Gastrocnemius medialis (tissue), 4 donors: ENCODE data around the gene MYH9. TPM values are rescaled to one million over a fixed set of nuclear protein-coding genes. Genes with fewer than 3 reads are reported as not detected.

Experiments used
- ATAC-seq, 2 donors: fragments of 150-250 bp; one replicate each; pipeline ENCODE4 v1.9.1; 2016
- DNase-seq, 2 donors: peaks; one replicate each; pipeline ENCODE4 v3.0.0-alpha.2; 2019
- H3K27ac ChIP-seq, 4 donors: fragments of 200-600 bp; sonication (generic); 1 replicate in 1 of 4; 2 replicates in 3 of 4; pipeline ENCODE4 v1.5.1; 2016 to 2018; ENCODE audit warnings: mild to moderate bottlenecking in 2 of 4, moderate library complexity in 1 of 4
- H3K27me3 ChIP-seq, 3 donors: fragments of 200-600 bp; sonication (generic) in 2 of 3; 1 replicate in 1 of 3; 2 replicates in 2 of 3; pipeline versions ENCODE4 v1.5.1 to v1.6.0; 2016 to 2019; ENCODE audit warnings: mild to moderate bottlenecking in 1 of 3, moderate library complexity in 1 of 3
- H3K36me3 ChIP-seq, 2 donors: fragments of 200-600 bp; sonication (generic) in 1 of 2; one replicate each; pipeline ENCODE4 v1.5.1; 2017 to 2018
- H3K4me1 ChIP-seq, 2 donors: fragments of 200-600 bp; sonication (generic) in 1 of 2; one replicate each; pipeline ENCODE4 v1.5.1; 2016 to 2017; ENCODE audit warnings: mild to moderate bottlenecking in 2 of 2
- H3K4me3 ChIP-seq, 4 donors: fragments of 200-600 bp; sonication (generic) in 3 of 4; 1 replicate in 1 of 4; 2 replicates in 3 of 4; pipeline ENCODE4 v1.5.1; 2016 to 2019; ENCODE audit warnings: mild to moderate bottlenecking in 2 of 4
- H3K9me3 ChIP-seq, 3 donors: fragments of 200-600 bp; sonication (generic) in 2 of 3; 1 replicate in 1 of 3; 2 replicates in 2 of 3; pipeline ENCODE4 v1.5.1; 2016 to 2019
- POLR2A ChIP-seq, 2 donors: fragments of 450-650 bp; IDR thresholded peaks; one replicate each; pipeline ENCODE4 v1.6.1; 2017; ENCODE audit warnings: antibody characterized with exemption in 2 of 2, mild to moderate bottlenecking in 2 of 2, moderate library complexity in 2 of 2
- in situ Hi-C, 4 donors: fragments of 200-750 bp; cut with MboI; loops; one replicate each; pipeline versions ENCODE4 v1.15.0 to v1.8.0; 2017; ENCODE audit warnings: low sequenced_read_pairs in 4 of 4
- intact Hi-C: fragments of 100-400 bp; cut with DNase I; formaldehyde crosslinking; loops from one replicate; pipeline ENCODE4 v1.15.1; 2023; ENCODE audit warnings: low total_unique reads
- total RNA-seq, 4 donors: library from RNA; depleted of rRNA; stranded (reverse); fragments of >200 nt; gene quantifications; one replicate each; pipeline versions ENCODE4 v1.1.0 to v1.2.3, GENCODE V29; 2016
- TF ChIP-seq, protein P1 (sequence below), 5 experiments: fragments of 450-650 bp in 3 of 5; fragments of 200-600 bp in 2 of 5; sonication (generic) in 2 of 5; IDR thresholded peaks in 4 of 5; conservative IDR thresholded peaks in 1 of 5; 1 replicate in 4 of 5; 2 replicates in 1 of 5; pipeline ENCODE4 v1.5.1; 2016 to 2019; ENCODE audit warnings: antibody characterized with exemption in 5 of 5, mild to moderate bottlenecking in 3 of 5, moderate library complexity in 3 of 5

The MYH9 gene
- total RNA-seq, 4 donors from 2014 or later, result 38.9 to 115 (median 104) TPM

DNA sequence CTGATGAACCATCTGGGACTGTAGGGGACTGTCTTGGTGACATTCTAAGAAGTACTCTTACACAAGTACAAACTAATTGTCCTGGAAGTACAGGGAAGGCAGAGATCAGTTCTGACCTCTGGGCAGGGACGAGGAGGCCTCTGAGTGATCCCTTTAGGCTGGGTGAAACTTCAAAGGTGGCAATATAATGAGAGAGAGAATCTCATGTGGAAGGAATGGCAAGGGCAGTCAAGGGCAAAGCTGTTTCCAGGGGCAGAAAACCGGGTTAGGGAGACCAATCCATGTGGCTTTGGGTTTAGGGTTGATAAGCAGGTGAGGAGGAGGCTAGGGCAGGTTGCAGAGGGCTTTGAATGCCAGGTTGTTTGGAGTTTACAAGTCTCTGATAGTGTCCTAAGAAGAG lies 21.3 kb upstream of the MYH9 start:
- DNase-seq, result no peak
- Histone ChIP-seq H3K9me3 (no peaks in the 10 kb centered on the region), H3K4me1 (peaks cover 7 to 14% of the 10 kb centered on the region in 2 donors), H3K27ac (peak overlapping the region in 2 of 4 donors; percentile 21 to 65), H3K36me3 (no peaks in the 10 kb centered on the region), H3K4me3 (no peak overlapping the region), H3K27me3 (no peaks in the 10 kb centered on the region)
- TF ChIP-seq, protein P1, sequence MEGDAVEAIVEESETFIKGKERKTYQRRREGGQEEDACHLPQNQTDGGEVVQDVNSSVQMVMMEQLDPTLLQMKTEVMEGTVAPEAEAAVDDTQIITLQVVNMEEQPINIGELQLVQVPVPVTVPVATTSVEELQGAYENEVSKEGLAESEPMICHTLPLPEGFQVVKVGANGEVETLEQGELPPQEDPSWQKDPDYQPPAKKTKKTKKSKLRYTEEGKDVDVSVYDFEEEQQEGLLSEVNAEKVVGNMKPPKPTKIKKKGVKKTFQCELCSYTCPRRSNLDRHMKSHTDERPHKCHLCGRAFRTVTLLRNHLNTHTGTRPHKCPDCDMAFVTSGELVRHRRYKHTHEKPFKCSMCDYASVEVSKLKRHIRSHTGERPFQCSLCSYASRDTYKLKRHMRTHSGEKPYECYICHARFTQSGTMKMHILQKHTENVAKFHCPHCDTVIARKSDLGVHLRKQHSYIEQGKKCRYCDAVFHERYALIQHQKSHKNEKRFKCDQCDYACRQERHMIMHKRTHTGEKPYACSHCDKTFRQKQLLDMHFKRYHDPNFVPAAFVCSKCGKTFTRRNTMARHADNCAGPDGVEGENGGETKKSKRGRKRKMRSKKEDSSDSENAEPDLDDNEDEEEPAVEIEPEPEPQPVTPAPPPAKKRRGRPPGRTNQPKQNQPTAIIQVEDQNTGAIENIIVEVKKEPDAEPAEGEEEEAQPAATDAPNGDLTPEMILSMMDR (IDR thresholded peaks at IDR 0.05 in 4 of 5, conservative IDR thresholded peaks at IDR 0.05 in 1 of 5), result no peak
- TF ChIP-seq POLR2A (IDR thresholded peaks at IDR 0.05), result no peak
- intact Hi-C loops (no loop called here), in situ Hi-C loops (no loop called here)
- ATAC-seq, result no peak

DNA sequence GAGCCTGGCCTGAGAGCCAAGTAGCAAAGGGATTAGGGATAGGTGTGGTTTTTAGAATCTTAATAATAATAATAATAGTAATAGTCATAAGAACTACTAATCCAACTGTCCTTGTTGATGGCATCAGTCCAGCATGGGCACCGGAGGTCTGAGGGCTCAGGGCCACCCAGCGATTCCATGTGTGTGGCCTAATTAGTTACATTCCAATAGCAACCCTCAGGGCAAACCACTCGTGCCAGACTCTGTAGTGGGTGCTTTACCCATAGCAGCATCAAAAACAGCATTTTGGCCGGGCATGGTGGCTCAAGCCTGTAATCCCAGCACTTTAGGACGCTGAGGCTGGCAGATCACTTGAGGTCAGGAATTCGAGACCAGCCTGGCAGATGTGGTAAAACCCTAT lies 19.0 kb upstream of the MYH9 start:
- Histone ChIP-seq H3K27ac (no peak overlapping the region), H3K36me3 (no peaks in the 10 kb centered on the region), H3K4me3 (no peak overlapping the region), H3K4me1 (peaks cover 7 to 14% of the 10 kb centered on the region in 2 donors), H3K9me3 (no peaks in the 10 kb centered on the region), H3K27me3 (no peaks in the 10 kb centered on the region)
- TF ChIP-seq POLR2A (IDR thresholded peaks at IDR 0.05), result no peak
- TF ChIP-seq, protein P1 (IDR thresholded peaks at IDR 0.05 in 4 of 5, conservative IDR thresholded peaks at IDR 0.05 in 1 of 5), result no peak
- ATAC-seq, result no peak
- in situ Hi-C loops, result no loop called here
- intact Hi-C loops, result no loop called here
- DNase-seq, result no peak

DNA sequence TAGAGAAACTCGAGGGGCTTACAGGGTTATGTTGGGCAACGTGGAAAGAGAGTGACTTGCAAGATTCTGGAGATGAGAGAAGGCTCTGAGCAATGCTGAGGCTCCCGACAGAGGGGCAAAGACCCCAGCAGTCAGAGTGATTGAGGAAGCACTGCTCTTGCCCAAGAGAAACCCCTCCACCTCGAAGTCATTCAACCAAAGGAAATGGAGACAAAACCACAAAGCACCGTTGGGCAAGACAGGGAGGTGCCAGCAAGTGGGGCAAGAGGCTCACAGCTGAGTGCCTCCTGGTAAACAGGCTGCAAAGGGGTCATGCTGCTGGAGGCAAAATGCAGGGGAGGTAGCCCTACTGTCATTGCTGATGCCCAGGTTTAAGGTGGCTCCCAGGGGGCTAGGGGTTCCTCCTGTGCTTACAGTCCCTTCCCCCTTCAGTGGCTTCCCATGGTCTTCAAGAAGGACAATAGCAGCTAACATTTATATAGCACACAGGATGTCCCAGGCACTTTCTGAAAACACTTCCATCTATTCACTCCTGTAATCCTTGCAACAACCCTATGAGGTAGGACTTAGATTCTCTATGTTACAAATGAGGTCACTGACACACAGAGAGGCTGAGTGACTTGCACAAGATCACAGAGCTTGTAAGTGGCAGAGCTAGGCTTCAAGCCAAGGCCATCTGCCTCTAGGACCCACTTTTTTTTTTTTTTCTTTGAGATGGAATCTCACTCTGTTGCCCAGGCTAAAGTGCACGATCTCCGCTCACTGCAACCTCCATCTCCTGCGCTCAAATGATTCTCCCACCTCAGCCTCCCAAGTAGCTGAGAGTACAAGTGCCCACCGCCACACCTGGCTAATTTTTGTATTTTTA lies 18.1 kb upstream of the MYH9 start:
- TF ChIP-seq, protein P1 (IDR thresholded peaks at IDR 0.05 in 4 of 5, conservative IDR thresholded peaks at IDR 0.05 in 1 of 5), result no peak
- no peak for TF ChIP-seq POLR2A (IDR thresholded peaks at IDR 0.05)
- Histone ChIP-seq H3K4me3 (no peak overlapping the region), H3K27ac (no peak overlapping the region), H3K9me3 (no peaks in the 10 kb centered on the region), H3K27me3 (no peaks in the 10 kb centered on the region), H3K36me3 (no peaks in the 10 kb centered on the region), H3K4me1 (peaks cover 7 to 14% of the 10 kb centered on the region in 2 donors)
- in situ Hi-C loops, result no loop called here
- no peak for ATAC-seq
- DNase-seq, result peak in 1 of 2 donors; percentile 23
- intact Hi-C loops, result no loop called here

GRCh38 chr22:36405221-36405661 lies 17.5 kb upstream of the MYH9 start:
- H3K4me1 ChIP-seq, result peaks cover 7 to 13% of the 10 kb centered on the region in 2 donors
- TF ChIP-seq, protein P1 (IDR thresholded peaks at IDR 0.05 in 4 of 5, conservative IDR thresholded peaks at IDR 0.05 in 1 of 5), result no peak
- DNase-seq (no peak), ATAC-seq (no peak)
- no peak overlapping the region for H3K27ac ChIP-seq
- H3K36me3 ChIP-seq, result no peaks in the 10 kb centered on the region
- in situ Hi-C loops (no loop called here), intact Hi-C loops (no loop called here)
- H3K4me3 ChIP-seq, result no peak overlapping the region
- H3K9me3 ChIP-seq, result no peaks in the 10 kb centered on the region
- H3K27me3 ChIP-seq, result no peaks in the 10 kb centered on the region
